GM19438 (cell line): ENCODE results near the gene TRAT1.
A peak's percentile ranks its signal among the peaks of the same experiment; 100 is the strongest.
"Not testable (repeated sequence)": the region's sequence is repeated elsewhere in the genome, so short reads cannot be mapped to it uniquely, and the experiment has no call there.

Experiments
- ATAC-seq: cut with Tn5 transposase; IDR thresholded peaks from one replicate; pipeline ENCODE4 v1.9.1; 2021; ENCODE audit warnings: low read depth; ENCODE audit not compliant: unreplicated experiment

The TRAT1 gene, protein sequence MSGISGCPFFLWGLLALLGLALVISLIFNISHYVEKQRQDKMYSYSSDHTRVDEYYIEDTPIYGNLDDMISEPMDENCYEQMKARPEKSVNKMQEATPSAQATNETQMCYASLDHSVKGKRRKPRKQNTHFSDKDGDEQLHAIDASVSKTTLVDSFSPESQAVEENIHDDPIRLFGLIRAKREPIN

DNA sequence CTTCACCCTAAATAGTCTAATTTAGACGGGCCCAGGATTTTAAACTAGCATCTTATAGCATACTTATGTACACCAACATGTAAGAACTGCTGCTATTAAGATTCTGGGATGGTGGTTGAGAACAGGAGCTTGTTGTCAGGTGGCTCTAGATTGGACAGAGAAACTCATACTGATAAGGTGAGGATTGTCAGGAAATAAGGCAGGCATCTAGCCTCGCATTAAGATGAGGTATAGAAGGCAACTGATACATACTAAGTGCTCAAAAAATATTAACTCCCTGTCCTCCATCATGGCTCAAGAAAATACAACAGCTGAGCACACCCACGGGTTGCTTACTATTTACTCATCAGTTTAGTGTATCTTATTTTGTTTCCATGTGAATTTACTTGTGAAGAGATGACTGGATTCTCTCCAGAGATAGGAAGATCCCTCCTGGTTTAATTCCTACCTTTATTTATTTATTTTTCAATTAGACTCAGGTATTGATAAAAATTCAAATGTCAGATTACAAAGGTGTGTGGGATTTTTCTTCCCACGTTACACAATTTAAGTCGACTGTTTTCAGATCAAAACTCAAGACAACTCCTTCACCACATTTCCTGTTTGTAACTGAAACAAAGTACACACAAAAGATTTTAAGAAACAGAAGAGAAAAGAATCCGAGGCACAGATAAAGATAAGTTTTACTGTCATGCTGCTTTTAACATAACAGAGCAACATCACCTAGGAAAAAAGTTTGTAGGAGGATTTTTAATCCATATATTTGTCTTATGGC lies at the start of gene TRAT1:
TRAT1 (plus strand) TSS at position 664 of the 775 bp plus-strand sequence. CDS start 142 bp downstream, outside the sequence.
- ATAC-seq, result no peak

DNA sequence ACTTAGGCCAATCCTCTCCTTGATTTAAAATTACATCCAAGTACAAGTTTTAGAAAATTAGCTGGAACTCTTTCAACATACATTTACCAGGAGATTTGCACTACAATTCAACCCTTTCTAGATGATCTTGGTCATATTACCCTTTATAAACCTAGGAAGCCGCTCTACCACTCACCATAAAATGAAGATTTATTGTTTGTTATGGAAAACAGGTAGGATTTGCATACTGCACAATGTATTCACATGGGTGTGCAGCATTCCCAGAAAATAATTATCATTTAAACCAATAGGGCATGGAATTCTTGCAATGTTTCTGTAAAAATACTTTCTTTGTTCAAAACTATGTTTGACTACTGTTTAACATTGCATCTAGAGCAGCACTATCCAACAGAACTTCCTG lies 46.9 kb upstream of the TRAT1 start:
- ATAC-seq, result no peak

DNA sequence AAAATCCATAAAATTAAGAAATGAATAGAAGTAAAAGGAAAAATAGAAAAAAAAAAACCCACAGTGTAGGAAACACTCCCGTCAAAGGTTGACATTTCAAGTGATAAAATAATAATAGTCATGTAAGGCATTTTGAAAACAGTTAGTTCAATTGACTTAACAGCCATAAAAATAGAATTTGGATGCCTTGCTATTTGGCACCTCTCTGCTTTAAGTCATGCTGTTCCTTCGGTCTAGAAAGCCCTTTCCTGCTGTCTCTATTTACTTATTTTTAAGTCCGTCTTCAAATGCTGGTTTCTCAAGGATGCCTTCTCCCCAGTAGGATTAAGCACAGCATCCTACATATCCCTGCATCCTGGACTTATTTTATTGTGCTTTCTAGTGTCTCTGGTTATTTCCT lies 43.1 kb upstream of the TRAT1 start:
- no peak for ATAC-seq

DNA sequence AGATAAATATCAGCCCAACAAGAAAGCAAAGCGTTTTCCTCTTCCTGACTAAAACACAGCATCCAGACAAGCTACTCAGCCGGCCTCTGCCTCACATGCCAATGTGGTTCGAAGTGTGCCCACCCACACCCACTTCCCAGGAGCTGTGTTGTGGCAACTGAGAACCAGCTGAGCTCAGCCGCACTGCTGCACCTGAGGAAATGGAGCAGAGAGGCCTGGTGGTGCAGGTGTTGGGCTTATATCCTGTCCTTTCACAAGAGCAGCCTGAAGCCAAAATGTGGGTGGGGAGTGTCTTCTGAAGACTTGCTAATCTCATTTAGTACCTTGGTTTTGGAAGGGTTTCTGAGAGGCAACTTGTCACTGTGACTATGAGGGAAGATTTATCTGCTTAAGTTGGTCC lies 42.4 kb upstream of the TRAT1 start:
- no peak for ATAC-seq

DNA sequence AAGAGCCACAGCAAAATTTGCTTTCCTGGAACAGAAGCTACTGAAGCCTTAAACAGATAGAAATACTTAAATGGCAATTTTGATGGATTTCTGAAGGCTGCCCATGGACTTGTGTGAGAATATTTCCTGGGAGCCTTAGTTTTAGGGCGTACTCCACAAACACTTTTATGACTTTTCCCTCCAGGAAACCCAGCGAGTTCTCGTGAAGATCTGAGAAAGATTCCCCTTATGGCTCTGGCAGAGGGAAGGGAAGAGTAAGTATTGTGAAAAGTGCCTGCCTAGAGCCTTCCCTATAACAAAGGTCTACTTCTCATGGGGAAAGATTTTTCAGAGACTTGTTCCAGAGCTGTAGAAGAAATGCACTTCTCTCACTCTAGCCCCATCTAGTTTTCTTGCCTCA lies 31.1 kb upstream of the TRAT1 start:
- no peak for ATAC-seq

DNA sequence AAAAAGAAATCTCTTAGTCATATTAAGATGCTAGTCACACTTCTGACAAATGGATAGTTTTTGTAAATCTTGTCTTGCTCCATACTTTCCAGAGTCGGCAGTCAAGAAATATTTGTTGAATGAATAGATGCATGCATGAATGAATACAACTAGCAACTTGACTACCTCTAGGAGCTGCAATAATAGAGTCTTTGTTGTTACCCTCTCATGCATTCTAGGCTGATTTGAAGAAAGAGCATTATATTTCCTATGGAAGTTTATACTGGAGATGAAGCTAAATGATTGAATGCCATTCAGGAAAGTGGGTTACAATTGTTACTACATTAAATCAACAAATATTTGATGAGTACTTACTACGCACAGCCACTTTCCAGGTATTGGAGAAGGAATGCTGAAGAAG lies 18.1 kb upstream of the TRAT1 start:
- ATAC-seq, result no peak

DNA sequence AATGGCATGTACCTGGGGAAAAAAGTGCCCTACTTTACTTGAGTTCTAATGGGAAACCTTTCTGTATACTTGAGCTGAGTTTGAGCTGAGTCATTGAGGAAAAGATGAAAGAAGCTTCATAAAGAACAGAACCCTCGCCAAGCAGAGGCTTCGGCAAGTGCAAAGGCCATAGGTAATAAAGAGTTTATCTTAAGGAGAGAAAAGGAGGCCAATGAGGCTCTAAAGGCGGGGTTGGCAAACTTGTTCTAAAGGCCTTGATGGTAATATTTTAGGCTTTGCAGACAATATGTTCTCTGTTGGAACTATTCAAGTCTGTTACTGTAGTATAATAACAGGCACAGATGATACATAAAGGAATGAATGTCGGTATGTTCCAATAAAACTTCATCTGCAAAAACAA lies 17.6 kb upstream of the TRAT1 start:
- ATAC-seq, result no peak

DNA sequence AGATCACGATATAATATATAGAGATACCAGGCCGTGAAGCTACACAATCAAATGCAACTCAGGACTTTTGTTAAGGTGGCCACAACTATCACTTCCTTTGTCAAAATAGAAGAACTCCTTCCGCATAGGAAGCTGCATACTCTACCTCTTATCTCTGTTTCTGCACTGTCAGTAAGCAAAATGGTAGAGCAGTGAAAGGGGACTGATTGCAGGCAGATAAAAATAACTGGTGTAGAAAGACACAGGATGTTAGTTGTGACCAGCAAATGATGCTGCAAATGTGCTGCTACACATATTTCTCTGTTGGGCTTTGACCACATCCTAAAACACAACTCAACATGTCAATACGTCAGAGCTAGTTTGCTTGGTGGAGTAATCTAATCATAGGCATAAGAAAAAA lies 16.3 kb upstream of the TRAT1 start:
- no peak for ATAC-seq

DNA sequence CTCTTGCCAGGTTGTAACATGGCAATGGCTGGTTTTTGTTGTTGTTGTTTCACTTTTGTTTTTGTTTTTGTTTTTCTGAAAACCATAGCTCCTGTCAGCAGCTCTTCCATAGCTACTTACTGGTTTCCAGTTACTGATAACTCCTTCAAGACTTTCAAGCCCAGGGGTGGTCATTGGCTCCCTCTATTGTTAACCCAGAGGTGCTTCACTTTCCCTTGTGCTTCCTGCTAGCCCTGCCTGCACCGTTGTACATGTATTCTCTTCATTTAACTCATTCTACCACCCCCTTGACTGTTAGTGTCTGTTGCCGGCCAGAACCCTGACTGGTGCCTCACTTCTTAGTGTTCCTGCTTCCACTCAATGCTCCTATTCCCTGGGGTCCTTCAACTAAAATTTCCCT lies 4.2 kb upstream of the TRAT1 start:
- peak; percentile 95 for ATAC-seq

DNA sequence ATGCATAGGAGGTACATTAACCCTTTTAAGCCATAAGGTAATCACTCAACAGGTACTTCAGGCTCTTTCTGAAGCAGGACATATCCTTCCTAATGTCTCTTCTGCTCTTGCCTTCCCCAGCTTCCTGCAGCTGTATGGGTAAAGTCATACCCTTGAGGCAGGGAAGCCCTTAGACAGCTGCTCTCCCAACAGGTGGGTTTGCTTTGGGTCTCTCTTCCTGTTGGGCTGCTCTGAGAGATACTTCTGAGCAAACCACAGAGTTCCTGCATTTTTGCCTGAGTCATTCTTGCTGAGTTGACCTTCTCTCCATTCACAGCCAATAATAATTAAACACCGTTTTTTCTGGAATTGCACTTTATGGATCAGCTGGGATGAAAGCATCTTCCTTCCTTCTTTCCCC lies 2.0 kb upstream of the TRAT1 start:
- ATAC-seq, result no peak

DNA sequence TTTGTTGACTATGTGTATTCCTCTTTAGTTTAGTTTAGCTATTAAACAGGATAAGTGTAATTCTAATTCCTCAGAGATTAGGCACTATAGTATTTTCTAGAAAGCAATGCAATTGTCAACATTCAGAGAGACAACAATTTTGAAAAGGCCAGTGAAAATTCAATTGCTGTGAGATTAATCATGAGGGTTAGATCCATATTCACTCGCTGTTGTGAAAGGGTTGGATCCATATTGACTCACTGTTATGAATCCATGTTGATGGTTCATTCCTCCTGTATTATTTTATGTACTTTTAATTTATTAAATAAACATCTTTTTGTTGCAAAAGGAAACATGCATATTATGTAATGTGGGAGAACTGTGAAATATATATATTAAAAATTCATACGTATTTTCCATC lies 641 bp downstream of the TRAT1 start:
- no peak for ATAC-seq

DNA sequence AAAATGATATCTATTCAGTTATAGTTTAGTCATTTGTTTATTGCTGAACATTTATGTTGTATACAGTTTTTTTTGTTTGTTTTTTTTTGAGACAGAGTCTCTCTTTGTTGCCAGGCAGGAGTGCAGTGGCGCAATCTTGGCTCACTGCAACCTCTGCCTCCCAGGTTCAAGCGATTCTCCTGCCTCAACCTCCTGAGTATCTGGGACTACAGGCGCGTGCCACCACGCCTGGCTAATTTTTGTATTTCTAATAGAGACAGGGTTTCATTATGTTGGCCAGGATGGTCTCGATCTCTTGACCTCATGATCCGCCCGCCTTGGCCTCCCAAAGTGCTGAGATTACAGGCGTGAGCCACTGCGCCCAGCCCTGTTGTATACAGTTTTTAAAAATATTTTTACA lies 1.2 kb downstream of the TRAT1 start:
- not testable (repeated sequence) for ATAC-seq

DNA sequence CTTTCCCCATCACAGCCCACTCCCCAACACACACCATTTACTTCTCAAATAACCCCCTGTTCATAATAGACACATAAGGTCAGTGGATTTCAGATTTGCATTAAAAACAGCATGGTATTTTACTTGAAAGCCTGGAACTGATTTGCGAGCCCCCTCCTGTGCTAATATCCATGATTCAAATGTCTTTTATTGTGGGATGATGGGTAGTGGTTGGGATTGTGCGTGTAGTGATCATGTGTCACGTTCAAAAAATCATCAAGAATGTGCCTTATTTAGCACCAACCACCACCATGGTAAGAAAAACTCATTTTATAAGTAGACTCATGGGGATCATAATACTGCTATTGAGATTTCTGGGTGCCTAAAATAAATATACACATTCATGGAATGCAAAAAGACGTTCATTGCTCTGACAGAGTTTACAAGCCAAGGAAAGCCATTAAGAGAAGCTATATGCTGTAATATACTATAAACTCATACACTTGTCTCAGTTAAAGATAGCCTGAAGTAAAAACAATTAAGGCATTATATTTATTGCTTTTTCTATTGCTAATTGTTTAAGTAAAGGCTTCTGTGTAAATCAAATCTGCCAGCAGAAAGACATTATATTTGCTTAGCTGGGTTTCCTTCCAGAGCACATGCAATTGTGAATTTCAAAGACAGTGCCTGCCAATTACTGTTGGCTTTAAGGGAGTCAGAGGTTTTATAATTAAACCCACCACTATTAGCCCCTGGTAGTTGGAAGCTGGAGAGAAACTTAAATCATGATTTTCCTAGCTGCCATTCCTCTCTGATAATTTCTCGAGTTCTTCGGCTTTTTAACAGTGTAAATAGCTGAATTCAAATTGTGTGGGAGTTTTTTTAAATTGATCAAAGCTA lies 4.0 kb downstream of the TRAT1 start:
- ATAC-seq, result no peak

DNA sequence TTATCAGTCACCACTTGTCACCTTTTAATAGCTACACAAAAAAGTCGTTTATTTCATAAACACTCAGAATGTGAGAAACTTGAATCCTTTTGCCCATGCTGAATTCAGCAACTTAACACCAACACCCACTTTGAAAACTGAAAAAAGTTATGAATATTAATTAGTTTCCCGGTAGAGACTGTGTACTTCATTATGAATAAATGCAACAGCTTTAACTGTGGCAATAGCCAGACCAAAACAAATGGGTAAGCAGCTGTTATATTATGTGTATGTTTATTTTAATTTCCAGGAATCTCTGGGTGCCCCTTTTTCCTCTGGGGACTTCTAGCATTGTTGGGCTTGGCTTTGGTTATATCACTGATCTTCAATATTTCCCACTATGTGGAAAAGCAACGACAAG lies 7.8 kb downstream of the TRAT1 start:
- no peak for ATAC-seq

DNA sequence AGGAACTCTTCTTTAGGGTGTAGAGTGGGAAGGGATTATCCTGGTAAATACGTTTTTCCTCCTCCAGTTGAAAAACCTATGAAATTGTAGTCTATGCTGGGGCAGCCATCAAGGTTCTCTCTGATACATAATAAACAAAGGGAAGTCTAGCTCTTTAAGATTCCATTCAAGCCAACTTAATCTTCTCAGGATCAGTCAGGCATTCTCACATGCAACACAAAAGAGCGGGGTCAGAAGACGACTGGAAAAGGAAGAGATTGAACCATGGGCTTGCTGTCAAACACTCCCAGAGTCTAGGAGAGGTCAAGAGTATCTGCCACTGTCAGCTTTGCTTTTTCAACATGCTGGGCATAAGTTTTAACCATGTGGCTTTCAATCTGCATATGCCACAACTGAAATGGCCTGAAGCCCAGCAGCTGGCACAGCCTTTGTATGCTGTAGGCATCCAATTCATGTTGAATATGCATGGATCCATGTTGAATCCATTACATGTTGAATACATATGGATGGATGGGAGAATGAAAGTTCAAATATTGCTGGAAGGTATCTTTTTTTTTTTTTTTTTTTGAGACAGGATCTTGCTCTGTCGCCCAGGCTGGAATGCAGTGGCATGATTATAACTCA lies 8.5 kb downstream of the TRAT1 start:
- ATAC-seq, result no peak

DNA sequence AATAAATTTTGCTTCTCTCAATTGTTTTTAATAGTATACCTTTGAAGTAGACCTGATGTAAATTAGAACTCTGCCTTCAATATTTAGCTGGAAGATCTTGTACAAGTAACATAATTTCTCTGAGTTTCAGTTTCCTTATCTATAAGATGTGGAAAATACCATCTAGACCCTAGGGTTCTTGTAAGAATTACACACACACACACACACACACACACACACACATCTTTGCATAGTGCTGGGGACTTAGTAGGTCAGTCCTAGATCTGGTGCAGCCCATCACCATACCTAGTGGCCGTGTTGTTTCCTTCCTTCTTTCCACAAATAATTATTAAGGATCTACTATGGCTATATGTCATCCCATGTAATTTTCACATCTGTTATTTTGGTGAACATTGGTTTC lies 11.0 kb downstream of the TRAT1 start:
- ATAC-seq, result no peak

DNA sequence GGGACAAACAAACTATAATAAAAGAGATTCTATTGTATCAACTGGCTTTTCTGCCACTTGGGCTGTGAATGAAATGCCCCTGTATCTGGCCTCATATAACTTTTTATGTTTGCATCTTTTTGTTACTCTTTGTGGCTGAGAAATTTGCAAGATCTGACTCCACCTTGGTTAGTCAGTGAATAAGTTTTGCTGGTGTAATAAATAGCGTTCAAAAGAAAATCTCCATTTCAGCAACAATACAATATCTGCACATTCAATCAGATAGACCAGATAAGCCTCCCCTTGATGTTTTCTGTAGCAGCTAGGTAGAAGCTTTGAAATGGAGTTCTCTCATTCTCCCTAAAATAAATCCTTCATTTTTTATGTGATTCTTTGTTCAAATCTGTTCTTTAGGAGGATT lies 12.0 kb downstream of the TRAT1 start:
- ATAC-seq, result no peak

DNA sequence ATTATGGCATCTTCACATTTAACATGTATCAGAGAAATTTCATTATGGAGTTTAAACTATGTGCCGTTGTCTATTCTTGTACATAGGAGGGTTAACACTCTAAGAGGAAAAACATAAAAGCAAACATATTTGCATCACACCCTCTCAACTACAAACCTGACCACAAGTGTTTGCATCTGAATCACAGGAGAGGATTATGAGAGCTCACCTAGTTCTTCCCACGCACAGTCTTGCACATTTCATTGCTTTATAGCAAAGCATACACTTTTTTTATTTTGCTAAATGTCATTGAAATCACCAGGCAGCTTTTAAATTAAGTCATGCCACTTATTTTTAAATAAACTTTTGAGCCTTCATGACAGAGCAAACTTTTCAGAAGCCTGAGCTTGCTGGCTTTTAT lies 12.5 kb downstream of the TRAT1 start:
- ATAC-seq, result no peak

DNA sequence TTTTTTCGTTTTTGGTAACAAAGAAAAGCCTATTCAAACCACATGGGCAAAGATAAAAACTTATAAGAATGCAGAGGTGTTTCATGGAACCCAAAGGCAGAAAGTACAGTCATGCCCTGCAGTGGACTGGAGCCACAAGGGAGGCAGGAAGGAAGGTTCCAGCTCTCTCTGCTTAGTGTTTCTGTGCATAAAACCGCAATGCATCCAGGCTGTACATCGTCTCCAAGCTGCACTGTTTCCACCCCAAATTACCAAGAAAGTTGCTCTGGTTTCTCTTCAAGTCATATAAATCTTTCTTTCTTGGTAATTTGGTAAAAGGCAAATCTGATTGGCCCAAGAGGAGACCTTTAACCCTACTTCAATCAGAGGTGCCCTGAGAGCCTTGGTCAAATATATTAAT lies 15.8 kb downstream of the TRAT1 start:
- ATAC-seq, result no peak

DNA sequence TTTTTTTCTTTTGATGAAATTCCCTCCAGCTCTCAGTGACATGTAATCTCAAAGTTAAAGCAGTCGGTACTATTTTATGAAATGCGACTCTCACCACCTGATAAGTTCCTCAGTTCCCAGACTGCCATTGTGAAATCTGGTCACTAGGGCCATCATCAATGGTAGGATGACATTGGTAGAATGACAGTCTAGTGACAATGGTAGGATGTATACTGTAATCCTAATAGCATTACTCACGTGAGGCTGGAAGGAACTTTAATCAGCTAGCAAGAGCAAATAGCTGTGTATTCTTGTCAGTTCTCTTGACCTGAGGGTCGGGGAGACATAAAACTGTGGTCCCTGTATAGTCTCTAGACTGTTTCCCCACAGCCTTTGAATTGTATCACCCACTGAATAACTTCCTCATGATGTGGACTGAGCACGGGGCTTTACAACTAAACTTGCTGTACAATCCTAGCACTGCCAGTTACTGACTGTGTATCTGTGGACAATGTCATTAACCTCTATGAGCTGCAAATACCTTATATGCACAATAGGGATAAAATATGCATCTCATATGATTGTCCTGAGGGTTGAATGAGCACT lies 23.2 kb downstream of the TRAT1 start:
- ATAC-seq, result no peak

DNA sequence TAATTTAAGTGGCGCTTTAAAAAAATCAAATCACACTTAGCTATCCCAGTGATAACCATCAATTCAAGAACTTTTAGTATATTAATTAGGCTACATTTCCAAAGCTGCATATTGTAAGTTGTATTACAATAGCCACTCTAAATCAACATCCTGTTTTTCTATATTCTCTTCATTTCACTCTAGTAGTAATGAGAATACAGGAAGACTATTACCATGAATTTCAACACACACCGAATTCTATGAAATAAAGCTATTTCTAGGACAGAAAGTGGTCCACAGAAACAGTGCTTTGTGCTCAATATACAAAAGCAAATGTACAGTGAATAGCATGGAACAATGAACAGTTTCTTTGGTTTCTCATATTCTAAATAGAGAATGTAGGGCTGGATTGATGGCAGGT lies 24.6 kb downstream of the TRAT1 start:
- ATAC-seq, result no peak
